Mesenchymal stem cell (in vitro differentiated cells and primary cell): ENCODE results near the gene SOCS1.

ENCODE experiments used
- DNase-seq: peaks from one replicate; pipeline ENCODE4 v3.0.0-alpha.2; 2013
- H2AFZ ChIP-seq: one replicate; pipeline ENCODE4 v1.6.1; 2013; ENCODE audit warnings: low read depth, mild to moderate bottlenecking, control low read depth, inconsistent platforms, low read length, moderate library complexity
- H2AK5ac ChIP-seq: 2 replicates; pipeline ENCODE4 v1.6.1; 2013; ENCODE audit warnings: low read length, moderate library complexity, mild to moderate bottlenecking, inconsistent platforms; ENCODE audit not compliant: severe bottlenecking
- H2BK120ac ChIP-seq: one replicate; pipeline ENCODE4 v1.6.1; 2013; ENCODE audit warnings: low read depth, mild to moderate bottlenecking, inconsistent platforms, low read length, moderate library complexity
- H2BK12ac ChIP-seq, 2 experiments: one replicate each; pipeline ENCODE4 v1.6.1; 2013; ENCODE audit warnings: inconsistent platforms in 2 of 2, low read length in 2 of 2, mild to moderate bottlenecking in 2 of 2, moderate library complexity in 2 of 2, control low read depth in 1 of 2
- H2BK15ac ChIP-seq: one replicate; pipeline ENCODE4 v1.6.1; 2013; ENCODE audit warnings: mild to moderate bottlenecking, low read depth, inconsistent platforms; ENCODE audit not compliant: poor library complexity, severe bottlenecking
- H2BK5ac ChIP-seq: 2 replicates; pipeline ENCODE4 v1.6.1; 2013; ENCODE audit warnings: low read depth, mild to moderate bottlenecking, low read length, control low read depth, inconsistent platforms; ENCODE audit not compliant: poor library complexity, severe bottlenecking
- H3K14ac ChIP-seq, 2 experiments: one replicate each; pipeline ENCODE4 v1.6.1; 2013; ENCODE audit warnings: inconsistent platforms in 2 of 2, low read length in 2 of 2, control low read depth in 1 of 2, mild to moderate bottlenecking in 1 of 2, moderate library complexity in 1 of 2
- H3K18ac ChIP-seq, 2 experiments: one replicate each; pipeline ENCODE4 v1.6.1; 2013; ENCODE audit warnings: inconsistent platforms in 2 of 2, low read length in 2 of 2, control low read depth in 1 of 2, low read depth in 1 of 2, mild to moderate bottlenecking in 1 of 2
- H3K23ac ChIP-seq, 2 experiments: one replicate each; pipeline ENCODE4 v1.6.1; 2013; ENCODE audit warnings: inconsistent platforms in 2 of 2, low read length in 2 of 2, mild to moderate bottlenecking in 2 of 2, moderate library complexity in 2 of 2, control low read depth in 1 of 2
- H3K27ac ChIP-seq: 2 replicates; pipeline ENCODE4 v1.5.1; 2013; ENCODE audit warnings: mild to moderate bottlenecking, moderate library complexity, low read length, control low read depth, inconsistent platforms; ENCODE audit not compliant: poor library complexity, severe bottlenecking
- H3K27me3 ChIP-seq, 2 experiments: 2 replicates each; pipeline versions ENCODE4 v1.6.1 to v1.7.0; 2013; ENCODE audit warnings: low read length in 2 of 2, mild to moderate bottlenecking in 2 of 2, moderate library complexity in 2 of 2, control low read depth in 1 of 2, inconsistent platforms in 1 of 2; ENCODE audit not compliant: control insufficient read depth in 1 of 2, insufficient read depth in 1 of 2
- H3K36me3 ChIP-seq, 2 experiments: 2 replicates each; pipeline versions ENCODE4 v1.6.1 to v1.7.0; 2013; ENCODE audit warnings: low read length in 2 of 2, control low read depth in 1 of 2, inconsistent platforms in 1 of 2, low read depth in 1 of 2, mild to moderate bottlenecking in 1 of 2; ENCODE audit not compliant: insufficient read depth in 2 of 2, control insufficient read depth in 1 of 2
- H3K4ac ChIP-seq, 2 experiments: one replicate each; pipeline ENCODE4 v1.6.1; 2013; ENCODE audit warnings: inconsistent platforms in 2 of 2, low read length in 2 of 2, mild to moderate bottlenecking in 2 of 2, moderate library complexity in 2 of 2, control low read depth in 1 of 2, low read depth in 1 of 2
- H3K4me1 ChIP-seq: 2 replicates; pipeline ENCODE4 v1.6.1; 2013; ENCODE audit warnings: low read depth, low read length, control low read depth; ENCODE audit not compliant: control insufficient read depth, insufficient read depth
- H3K4me2 ChIP-seq: 2 replicates; pipeline ENCODE4 v1.6.1; 2013; ENCODE audit warnings: low read length, mild to moderate bottlenecking, inconsistent platforms; ENCODE audit not compliant: poor library complexity, severe bottlenecking
- H3K4me3 ChIP-seq, 2 experiments: 2 replicates each; pipeline versions ENCODE4 v1.5.1 to v1.7.0; 2013; ENCODE audit warnings: low read length in 2 of 2, mild to moderate bottlenecking in 2 of 2, control low read depth in 1 of 2, low read depth in 1 of 2; ENCODE audit not compliant: insufficient read depth in 1 of 2
- H3K79me1 ChIP-seq: replicated peaks from 2 replicates; pipeline ENCODE4 v1.6.1; 2013; ENCODE audit warnings: mild to moderate bottlenecking, control low read depth, low read length, inconsistent platforms; ENCODE audit not compliant: poor library complexity, severe bottlenecking
- H3K9ac ChIP-seq: 2 replicates; pipeline ENCODE4 v1.7.0; 2013; ENCODE audit warnings: mild to moderate bottlenecking, low read length, moderate library complexity
- H3K9me3 ChIP-seq: 2 replicates; pipeline ENCODE4 v1.7.0; 2013; ENCODE audit warnings: mild to moderate bottlenecking, low read length; ENCODE audit not compliant: control insufficient read depth
- H4K8ac ChIP-seq: one replicate; pipeline ENCODE4 v1.6.1; 2013; ENCODE audit warnings: inconsistent platforms, mild to moderate bottlenecking, low read length, moderate library complexity
- H4K91ac ChIP-seq: one replicate; pipeline ENCODE4 v1.6.1; 2013; ENCODE audit warnings: mild to moderate bottlenecking, low read length, inconsistent platforms
- WGBS: methylation state at CpG from one replicate; pipeline ENCODE4 v1.1.7; 2013; ENCODE audit warnings: mixed read lengths; 5-methylcytosine and 5-hydroxymethylcytosine counted together

SOCS1 gene

GRCh38 chr16:11251525-11252481 is 4.2 kb downstream of the SOCS1 start:
- no peak overlapping the region for H2BK12ac ChIP-seq

GRCh38 chr16:11250786-11251524 is 5.0 kb downstream of the SOCS1 start:
- no peak overlapping the region for H2BK15ac ChIP-seq
- no peak overlapping the region for H3K4me2 ChIP-seq
- H4K91ac ChIP-seq, result no peak overlapping the region
- no peak overlapping the region for H3K4ac ChIP-seq
- H2AFZ ChIP-seq, result no peak overlapping the region
- no peak overlapping the region for H2BK12ac ChIP-seq
- no peak overlapping the region for H3K4me3 ChIP-seq
- H3K4me1 ChIP-seq, result peaks cover 38% of the 10 kb centered on the region
- peaks cover 5% of the 10 kb centered on the region for H3K79me1 ChIP-seq
- H3K23ac ChIP-seq, result no peak overlapping the region
- no peak overlapping the region for H3K27ac ChIP-seq
- H3K27me3 ChIP-seq, result no peaks in the 10 kb centered on the region
- H2AK5ac ChIP-seq, result no peak overlapping the region
- no peak for DNase-seq
- peaks cover 0 to 33% of the 10 kb centered on the region in 2 experiments for H3K36me3 ChIP-seq
- H3K9me3 ChIP-seq, result no peaks in the 10 kb centered on the region
- no peak overlapping the region for H3K14ac ChIP-seq
- H2BK5ac ChIP-seq, result no peak overlapping the region
- no peak overlapping the region for H3K9ac ChIP-seq
- H2BK120ac ChIP-seq, result no peak overlapping the region
- H4K8ac ChIP-seq, result no peak overlapping the region
- H3K18ac ChIP-seq, result no peak overlapping the region
- 96% methylated on average over 9 of the region's 10 CpGs for WGBS

More at GRCh38 chr16:11251525-11252481, 4.2 kb downstream of the SOCS1 start:
- H3K4me1 ChIP-seq, result peaks cover 39% of the 10 kb centered on the region
- no peak overlapping the region for H3K4me3 ChIP-seq
- H2AFZ ChIP-seq, result no peak overlapping the region
- H3K27ac ChIP-seq, result peak overlapping the region; percentile 9
- H3K9me3 ChIP-seq, result no peaks in the 10 kb centered on the region
- H2AK5ac ChIP-seq, result peak overlapping the region; percentile 67
- peak overlapping the region; percentile 21 for H3K4me2 ChIP-seq
- no peak overlapping the region for H3K23ac ChIP-seq
- no peak overlapping the region for H4K8ac ChIP-seq
- no peak overlapping the region for H3K14ac ChIP-seq
- no peak overlapping the region for H2BK120ac ChIP-seq
- H2BK15ac ChIP-seq, result no peak overlapping the region
- peak overlapping the region in 1 of 2 experiments; percentile 48 for H3K18ac ChIP-seq
- H4K91ac ChIP-seq, result no peak overlapping the region
- no peaks in the 10 kb centered on the region for H3K27me3 ChIP-seq
- no peak overlapping the region for H2BK5ac ChIP-seq
- DNase-seq, result peak; percentile 73
- no peak overlapping the region for H3K4ac ChIP-seq
- H3K79me1 ChIP-seq, result peaks cover 5% of the 10 kb centered on the region
- no peak overlapping the region for H3K9ac ChIP-seq
- H3K36me3 ChIP-seq, result peaks cover 0 to 33% of the 10 kb centered on the region in 2 experiments
- 81% methylated on average over 18 of the region's 18 CpGs for WGBS

GRCh38 chr16:11250091-11250785 is 5.8 kb downstream of the SOCS1 start:
- Histone ChIP-seq H3K4me2 (no peak overlapping the region), H2AFZ (no peak overlapping the region), H3K4ac (no peak overlapping the region), H2BK12ac (peak overlapping the region in 1 of 2 experiments; percentile 15), H2AK5ac (peak overlapping the region; percentile 17), H3K27ac (peak overlapping the region; percentile 5), H3K4me1 (peaks cover 38% of the 10 kb centered on the region), H2BK120ac (no peak overlapping the region), H3K9ac (no peak overlapping the region), H3K18ac (no peak overlapping the region), H3K14ac (no peak overlapping the region), H3K4me3 (no peak overlapping the region), H3K79me1 (peaks cover 5% of the 10 kb centered on the region), H4K91ac (no peak overlapping the region), H4K8ac (no peak overlapping the region), H3K36me3 (peaks cover 0 to 33% of the 10 kb centered on the region in 2 experiments), H3K23ac (peak overlapping the region in 1 of 2 experiments; percentile 48), H2BK15ac (no peak overlapping the region), H3K27me3 (no peaks in the 10 kb centered on the region), H2BK5ac (no peak overlapping the region), H3K9me3 (no peaks in the 10 kb centered on the region)
- 75% methylated on average over 16 of the region's 16 CpGs for WGBS
- no peak for DNase-seq
